PC-3 (cell line): ENCODE measurements around the gene ATP1B2.

Experiments used
- EZH2 ChIP-seq: fragments of 300-600 bp; sonication (generic); IDR thresholded peaks from one replicate; pipeline ENCODE4 v1.6.1; 2017; ENCODE audit warnings: antibody characterized with exemption, mild to moderate bottlenecking, low read length; ENCODE audit not compliant: unreplicated experiment
- TF ChIP-seq, protein P1 (sequence below): fragments of 300-600 bp; sonication (generic); conservative IDR thresholded peaks from 2 replicates; pipeline ENCODE4 v1.5.1; 2017; ENCODE audit warnings: antibody characterized with exemption, low read depth, mild to moderate bottlenecking, low read length

DNA sequence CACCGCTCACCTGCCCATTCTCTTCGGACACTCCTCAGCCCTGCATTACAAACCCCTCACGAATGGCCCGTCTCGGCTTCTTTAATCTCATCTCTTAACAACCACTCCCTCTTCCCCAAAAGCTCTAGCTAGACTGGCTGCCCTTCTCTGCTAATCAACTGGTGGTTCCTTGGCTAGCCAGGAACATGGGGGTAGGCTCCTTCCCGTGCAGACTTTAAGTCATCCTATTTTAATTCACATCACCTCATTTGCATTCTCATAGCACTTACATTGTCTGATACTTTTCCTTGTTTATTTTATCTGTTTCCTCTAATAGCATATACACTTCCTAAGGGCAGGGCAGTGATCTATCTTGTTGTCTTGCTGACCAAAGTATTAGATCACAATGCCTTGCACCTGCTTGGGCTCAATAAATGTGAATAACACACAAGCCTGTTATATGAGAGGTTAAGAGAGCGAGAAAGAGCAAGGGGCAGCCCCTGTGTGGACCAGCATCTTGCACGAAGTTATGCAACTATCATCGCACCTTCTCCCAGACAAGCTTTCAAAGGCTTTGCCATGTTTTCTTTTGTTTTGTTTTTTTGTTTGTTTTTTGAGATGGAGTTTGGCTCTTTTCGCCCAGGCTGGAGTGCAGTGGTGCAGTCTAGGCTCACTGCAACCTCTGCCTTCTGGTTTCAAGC lies 26.8 kb downstream of the ATP1B2 start:
- TF ChIP-seq, protein P1, sequence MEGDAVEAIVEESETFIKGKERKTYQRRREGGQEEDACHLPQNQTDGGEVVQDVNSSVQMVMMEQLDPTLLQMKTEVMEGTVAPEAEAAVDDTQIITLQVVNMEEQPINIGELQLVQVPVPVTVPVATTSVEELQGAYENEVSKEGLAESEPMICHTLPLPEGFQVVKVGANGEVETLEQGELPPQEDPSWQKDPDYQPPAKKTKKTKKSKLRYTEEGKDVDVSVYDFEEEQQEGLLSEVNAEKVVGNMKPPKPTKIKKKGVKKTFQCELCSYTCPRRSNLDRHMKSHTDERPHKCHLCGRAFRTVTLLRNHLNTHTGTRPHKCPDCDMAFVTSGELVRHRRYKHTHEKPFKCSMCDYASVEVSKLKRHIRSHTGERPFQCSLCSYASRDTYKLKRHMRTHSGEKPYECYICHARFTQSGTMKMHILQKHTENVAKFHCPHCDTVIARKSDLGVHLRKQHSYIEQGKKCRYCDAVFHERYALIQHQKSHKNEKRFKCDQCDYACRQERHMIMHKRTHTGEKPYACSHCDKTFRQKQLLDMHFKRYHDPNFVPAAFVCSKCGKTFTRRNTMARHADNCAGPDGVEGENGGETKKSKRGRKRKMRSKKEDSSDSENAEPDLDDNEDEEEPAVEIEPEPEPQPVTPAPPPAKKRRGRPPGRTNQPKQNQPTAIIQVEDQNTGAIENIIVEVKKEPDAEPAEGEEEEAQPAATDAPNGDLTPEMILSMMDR = no peak
- no peak for TF ChIP-seq EZH2
